Tibial artery (tissue), 4 donors: Measurements from ENCODE around the gene NEDD4L.

Experiments used
- DNase-seq, 2 donors: peaks; one replicate each; pipeline ENCODE4 v3.0.0-alpha.2; 2019
- H3K27ac ChIP-seq, 2 donors: fragments of 200-600 bp; sonication (generic) in 1 of 2; 1 replicate in 1 of 2; 2 replicates in 1 of 2; pipeline ENCODE4 v1.5.1; 2018 to 2019; ENCODE audit warnings: mild to moderate bottlenecking in 1 of 2
- H3K27me3 ChIP-seq, 2 donors: fragments of 200-600 bp; sonication (generic) in 1 of 2; one replicate each; pipeline versions ENCODE4 v1.5.1 to v1.6.0; 2016 to 2019
- H3K36me3 ChIP-seq, 3 donors: fragments of 200-600 bp; sonication (generic) in 2 of 3; one replicate each; pipeline ENCODE4 v1.5.1; 2016 to 2019; ENCODE audit warnings: mild to moderate bottlenecking in 2 of 3
- H3K4me1 ChIP-seq, 4 donors: fragments of 200-600 bp; sonication (generic) in 2 of 4; 1 replicate in 3 of 4; 2 replicates in 1 of 4; pipeline ENCODE4 v1.5.1; 2016 to 2019
- H3K4me3 ChIP-seq, 2 donors: fragments of 200-600 bp; sonication (generic) in 1 of 2; 1 replicate in 1 of 2; 2 replicates in 1 of 2; pipeline ENCODE4 v1.5.1; 2018 to 2019; ENCODE audit warnings: mild to moderate bottlenecking in 2 of 2
- H3K9me3 ChIP-seq, 3 donors: fragments of 200-600 bp; sonication (generic) in 1 of 3; one replicate each; pipeline ENCODE4 v1.5.1; 2016 to 2019
- intact Hi-C: fragments of 100-400 bp; cut with DNase I; formaldehyde crosslinking; loops from one replicate; pipeline ENCODE4 v1.15.0; 2023; ENCODE audit warnings: low total_unique reads
- TF ChIP-seq, protein P1 (sequence below), 2 experiments: fragments of 200-600 bp in 1 of 2; fragments of 450-650 bp in 1 of 2; IDR thresholded peaks; one replicate each; pipeline ENCODE4 v1.5.1; 2017 to 2019; ENCODE audit warnings: antibody characterized with exemption in 2 of 2, mild to moderate bottlenecking in 1 of 2, moderate library complexity in 1 of 2

Gene NEDD4L

DNA sequence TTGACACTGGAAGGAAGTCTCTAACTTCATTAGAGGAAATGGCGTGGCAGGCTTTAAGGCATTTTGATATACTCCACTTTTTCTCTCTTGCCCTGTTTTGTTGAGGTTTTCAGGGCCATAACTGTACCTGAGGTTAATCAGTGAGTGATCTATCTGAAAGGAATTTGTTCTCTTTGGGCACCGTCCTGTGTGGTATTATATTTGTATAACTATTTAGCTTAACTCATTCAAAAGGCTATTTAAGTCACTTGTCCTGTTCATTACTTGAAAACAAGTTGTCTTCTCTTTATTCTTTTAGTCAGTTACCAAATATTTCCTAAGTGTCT, 180.4 kb downstream of the NEDD4L start:
- no peak overlapping the region for H3K4me3 ChIP-seq
- TF ChIP-seq, protein P1, sequence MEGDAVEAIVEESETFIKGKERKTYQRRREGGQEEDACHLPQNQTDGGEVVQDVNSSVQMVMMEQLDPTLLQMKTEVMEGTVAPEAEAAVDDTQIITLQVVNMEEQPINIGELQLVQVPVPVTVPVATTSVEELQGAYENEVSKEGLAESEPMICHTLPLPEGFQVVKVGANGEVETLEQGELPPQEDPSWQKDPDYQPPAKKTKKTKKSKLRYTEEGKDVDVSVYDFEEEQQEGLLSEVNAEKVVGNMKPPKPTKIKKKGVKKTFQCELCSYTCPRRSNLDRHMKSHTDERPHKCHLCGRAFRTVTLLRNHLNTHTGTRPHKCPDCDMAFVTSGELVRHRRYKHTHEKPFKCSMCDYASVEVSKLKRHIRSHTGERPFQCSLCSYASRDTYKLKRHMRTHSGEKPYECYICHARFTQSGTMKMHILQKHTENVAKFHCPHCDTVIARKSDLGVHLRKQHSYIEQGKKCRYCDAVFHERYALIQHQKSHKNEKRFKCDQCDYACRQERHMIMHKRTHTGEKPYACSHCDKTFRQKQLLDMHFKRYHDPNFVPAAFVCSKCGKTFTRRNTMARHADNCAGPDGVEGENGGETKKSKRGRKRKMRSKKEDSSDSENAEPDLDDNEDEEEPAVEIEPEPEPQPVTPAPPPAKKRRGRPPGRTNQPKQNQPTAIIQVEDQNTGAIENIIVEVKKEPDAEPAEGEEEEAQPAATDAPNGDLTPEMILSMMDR (IDR thresholded peaks at IDR 0.05), result no peak
- no peaks in the 10 kb centered on the region for H3K36me3 ChIP-seq
- DNase-seq, result no peak
- no peaks in the 10 kb centered on the region for H3K9me3 ChIP-seq
- no peaks in the 10 kb centered on the region for H3K4me1 ChIP-seq
- no peak overlapping the region for H3K27ac ChIP-seq
- intact Hi-C loops, result no loop called here
- H3K27me3 ChIP-seq, result no peaks in the 10 kb centered on the region

DNA sequence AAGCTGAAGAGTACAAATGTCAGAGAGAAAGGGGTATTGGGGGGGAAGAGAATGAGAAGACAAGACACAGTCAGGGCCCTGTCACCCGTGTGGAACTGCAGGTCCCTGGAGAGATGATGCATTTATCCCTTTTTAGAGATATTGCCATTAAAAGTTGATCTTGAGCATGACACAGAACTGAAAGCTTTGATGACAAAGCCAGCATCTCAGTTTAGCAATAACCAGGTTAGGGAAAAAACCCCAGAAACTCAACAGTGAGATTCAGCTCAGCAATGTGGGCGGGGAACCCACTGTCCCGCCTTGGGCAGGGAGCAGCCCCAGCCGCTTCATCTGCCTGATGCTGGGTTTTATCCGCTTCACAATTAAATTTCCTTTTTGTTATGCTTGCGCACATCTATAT, 181.1 kb downstream of the NEDD4L start:
- no peaks in the 10 kb centered on the region for H3K27me3 ChIP-seq
- TF ChIP-seq, protein P1 (IDR thresholded peaks at IDR 0.05), result no peak
- H3K27ac ChIP-seq, result no peak overlapping the region
- no peak for DNase-seq
- no peaks in the 10 kb centered on the region for H3K9me3 ChIP-seq
- H3K4me1 ChIP-seq, result no peaks in the 10 kb centered on the region
- H3K4me3 ChIP-seq, result no peak overlapping the region
- intact Hi-C loops, result no loop called here
- H3K36me3 ChIP-seq, result no peaks in the 10 kb centered on the region

DNA sequence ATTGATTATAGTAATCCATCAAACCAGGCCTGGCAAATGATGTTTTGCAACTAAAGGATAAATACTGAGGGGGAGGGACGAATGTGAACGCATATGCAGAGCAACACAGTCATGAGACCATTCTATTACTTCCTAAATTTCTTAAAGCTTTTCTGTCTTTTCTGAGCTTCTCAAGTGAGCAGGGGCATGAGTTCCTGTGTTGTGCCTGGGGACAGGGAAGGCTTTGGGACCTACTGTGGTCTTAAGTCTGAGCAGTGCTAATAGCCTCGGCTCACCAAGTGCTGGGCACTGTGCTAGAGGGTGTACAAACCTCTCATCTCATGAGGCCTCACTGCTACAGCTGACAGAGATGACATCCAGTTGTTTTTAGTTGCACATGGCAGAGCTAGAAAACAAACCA, 182.4 kb downstream of the NEDD4L start:
- H3K27ac ChIP-seq, result no peak overlapping the region

DNA sequence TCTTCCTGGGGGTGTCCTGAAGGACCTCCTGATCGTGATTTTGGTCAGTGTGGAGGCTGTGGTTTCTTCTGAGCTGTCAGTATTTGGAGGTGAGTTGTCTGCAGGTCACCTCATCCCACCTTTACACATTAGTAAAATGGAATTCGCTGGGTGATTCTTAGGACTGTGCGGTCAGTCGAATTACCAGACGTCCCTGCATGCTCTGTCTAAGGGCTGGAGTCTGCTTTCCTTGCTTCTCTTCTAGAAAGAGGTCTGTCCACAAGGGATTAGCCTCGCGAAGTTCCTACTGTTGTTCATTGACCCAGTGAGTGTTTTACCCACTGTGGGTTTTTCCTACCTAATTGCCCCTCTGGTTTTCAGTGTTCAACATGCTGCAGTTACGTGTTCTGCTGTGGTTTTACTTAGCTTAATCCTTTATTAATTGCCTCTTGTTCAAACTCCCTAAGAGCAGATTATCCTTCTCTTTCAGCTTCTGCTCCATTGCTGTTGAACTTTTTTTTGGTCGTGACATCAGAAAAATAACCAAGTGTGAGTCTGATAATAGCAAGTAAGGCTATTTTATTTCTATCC, 183.4 kb downstream of the NEDD4L start:
- Histone ChIP-seq H3K4me1 (peaks cover 0 to 4% (median 0%) of the 10 kb centered on the region in 4 donors), H3K9me3 (no peaks in the 10 kb centered on the region), H3K27ac (no peak overlapping the region), H3K27me3 (no peaks in the 10 kb centered on the region), H3K36me3 (no peaks in the 10 kb centered on the region), H3K4me3 (no peak overlapping the region)
- intact Hi-C loops, result no loop called here
- no peak for DNase-seq
- TF ChIP-seq, protein P1 (IDR thresholded peaks at IDR 0.05), result no peak

More for the DNA sequence above, 182.4 kb downstream of the NEDD4L start:
- intact Hi-C loops, result no loop called here
- H3K4me3 ChIP-seq, result no peak overlapping the region
- H3K27me3 ChIP-seq, result no peaks in the 10 kb centered on the region
- H3K4me1 ChIP-seq, result peaks cover 0 to 4% (median 0%) of the 10 kb centered on the region in 4 donors
- no peaks in the 10 kb centered on the region for H3K36me3 ChIP-seq
- H3K9me3 ChIP-seq, result no peaks in the 10 kb centered on the region
- no peak for DNase-seq
- TF ChIP-seq, protein P1 (IDR thresholded peaks at IDR 0.05), result no peak

DNA sequence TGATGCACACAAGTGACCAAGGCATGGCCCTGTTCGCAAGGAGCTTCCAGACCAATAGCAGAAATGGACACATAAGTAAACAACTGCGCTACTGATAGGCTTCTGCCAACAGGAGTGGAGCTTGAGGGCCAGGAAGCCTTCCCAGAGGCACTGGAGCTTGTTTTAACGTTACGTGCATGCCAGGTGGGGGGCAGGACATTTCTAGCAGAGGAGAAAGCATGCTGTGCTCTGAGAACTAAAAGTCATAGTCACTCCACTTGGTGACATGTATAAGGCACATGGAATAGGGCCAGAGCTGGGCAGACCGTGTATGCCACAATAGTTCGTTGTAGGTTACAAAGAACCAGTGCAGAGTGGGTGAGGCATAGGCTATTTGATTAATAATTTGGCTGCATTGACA, 184.2 kb downstream of the NEDD4L start:
- TF ChIP-seq, protein P1 (IDR thresholded peaks at IDR 0.05), result no peak
- Histone ChIP-seq H3K27me3 (no peaks in the 10 kb centered on the region), H3K4me3 (no peak overlapping the region), H3K27ac (no peak overlapping the region), H3K9me3 (no peaks in the 10 kb centered on the region), H3K36me3 (no peaks in the 10 kb centered on the region), H3K4me1 (peaks cover 0 to 4% (median 0%) of the 10 kb centered on the region in 4 donors)
- intact Hi-C loops, result no loop called here
- DNase-seq, result no peak

DNA sequence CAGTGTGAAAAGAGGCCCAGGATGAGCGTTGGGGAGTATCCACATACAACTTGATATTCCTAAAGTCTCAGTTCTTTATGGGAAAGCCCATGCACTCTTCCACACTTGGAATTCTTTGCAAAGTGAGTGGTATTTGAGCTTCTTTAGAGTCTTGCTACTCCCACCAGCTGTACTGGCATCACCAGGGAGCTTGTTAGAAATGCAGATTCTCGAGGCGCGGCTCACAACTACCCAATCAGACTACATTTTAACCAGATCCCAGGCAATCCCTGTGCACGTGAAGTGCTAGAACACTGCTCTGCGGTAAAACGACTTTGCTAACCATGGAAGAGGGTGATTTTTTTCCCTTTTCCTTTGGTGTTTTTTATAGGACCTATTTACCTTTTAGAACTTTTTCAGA, 184.7 kb downstream of the NEDD4L start:
- Histone ChIP-seq H3K9me3 (no peaks in the 10 kb centered on the region), H3K27me3 (no peaks in the 10 kb centered on the region), H3K27ac (no peak overlapping the region), H3K36me3 (no peaks in the 10 kb centered on the region), H3K4me1 (peaks cover 0 to 4% (median 0%) of the 10 kb centered on the region in 4 donors), H3K4me3 (no peak overlapping the region)
- DNase-seq, result no peak
- TF ChIP-seq, protein P1 (IDR thresholded peaks at IDR 0.05), result no peak
- intact Hi-C loops, result no loop called here
